ENCODE data around the gene GRIK3.

GRIK3 gene

GRCh38 chr1:36793452-36793851 lies 240.9 kb downstream of the GRIK3 start:
- ChIA-PET POLR2A (no interaction called here), CTCF (no interaction called here)
- TF ChIP-seq CTCF (IDR thresholded peaks at IDR 0.05; ENCODE audit: insufficient read depth, low read length, missing control alignments), result no peak
- DNase-seq (ENCODE audit: low read depth, low spot score), result no peak
- H3K4me3 ChIP-seq (ENCODE audit: low read depth, low read length), result no peak overlapping the region

GRCh38 chr1:36792292-36792691 lies 242.0 kb downstream of the GRIK3 start:
- POLR2A ChIA-PET, result no interaction called here
- DNase-seq (ENCODE audit: low read depth, low spot score), result no peak
- no peak for TF ChIP-seq CTCF (IDR thresholded peaks at IDR 0.05; ENCODE audit: insufficient read depth, low read length, missing control alignments)
- no peak overlapping the region for H3K4me3 ChIP-seq (ENCODE audit: low read depth, low read length)
- CTCF ChIA-PET, result no interaction called here

DNA sequence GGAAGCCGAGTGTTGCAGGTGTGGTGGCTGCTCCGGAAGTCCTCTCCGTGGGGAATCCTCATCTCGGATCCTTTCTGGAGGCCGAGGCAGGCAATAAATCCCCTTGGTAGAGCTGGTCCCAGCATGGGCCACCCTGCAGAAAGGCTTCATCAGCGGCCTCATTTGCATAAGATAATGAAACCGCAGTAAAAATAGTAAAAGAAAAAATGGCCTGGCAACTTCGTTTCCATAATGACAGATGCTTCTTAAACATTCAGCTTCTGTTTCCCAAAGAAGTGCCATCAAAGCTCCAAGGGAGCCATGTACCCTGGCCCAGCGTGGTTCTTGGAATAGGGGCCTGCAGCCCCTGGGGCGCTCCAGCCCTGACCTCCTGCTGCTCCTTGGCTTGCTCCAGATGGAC lies 244.1 kb downstream of the GRIK3 start:
- no peak for DNase-seq (ENCODE audit: low read depth, low spot score)
- no peak overlapping the region for H3K4me3 ChIP-seq (ENCODE audit: low read depth, low read length)
- POLR2A ChIA-PET, result no interaction called here
- TF ChIP-seq CTCF (IDR thresholded peaks at IDR 0.05; ENCODE audit: insufficient read depth, low read length, missing control alignments), result no peak
- CTCF ChIA-PET, result no interaction called here

GRCh38 chr1:36789535-36789934 lies 244.8 kb downstream of the GRIK3 start:
- ChIA-PET CTCF (no interaction called here), POLR2A (no interaction called here)
- TF ChIP-seq CTCF (IDR thresholded peaks at IDR 0.05; ENCODE audit: insufficient read depth, low read length, missing control alignments), result no peak
- DNase-seq (ENCODE audit: low read depth, low spot score), result no peak
- H3K4me3 ChIP-seq (ENCODE audit: low read depth, low read length), result no peak overlapping the region

DNA sequence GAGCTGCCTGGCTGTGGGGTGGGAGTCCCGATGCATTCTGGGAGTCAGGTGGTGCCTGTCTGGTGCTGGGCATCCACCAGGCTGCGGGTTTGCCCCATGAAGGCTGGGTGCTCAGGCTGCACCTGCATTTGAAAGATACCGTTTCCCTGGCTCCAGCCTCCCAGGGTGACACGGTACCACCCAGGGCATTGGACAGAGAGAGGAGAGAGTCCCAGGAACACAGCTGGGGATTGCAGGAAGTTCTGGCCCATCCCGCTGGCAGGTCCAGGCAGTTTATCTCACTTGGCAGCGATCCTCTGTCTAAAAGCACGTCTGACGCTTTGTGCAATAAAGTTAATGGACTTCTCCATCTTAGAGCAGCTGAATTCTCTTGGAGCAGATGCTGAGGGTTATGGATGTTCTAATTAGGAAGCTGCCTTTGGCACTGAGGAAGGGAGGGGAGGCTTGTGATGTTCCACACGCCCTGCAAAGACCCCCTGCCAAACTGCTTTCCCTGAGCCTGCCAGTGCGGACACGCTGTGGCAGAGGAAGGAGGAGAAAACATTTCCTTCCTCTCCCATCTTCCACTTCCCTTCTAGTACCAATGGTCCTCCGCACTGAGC lies 246.9 kb downstream of the GRIK3 start:
- no peak overlapping the region for H3K4me3 ChIP-seq (ENCODE audit: low read depth, low read length)
- ChIA-PET POLR2A (no interaction called here), CTCF (no interaction called here)
- DNase-seq (ENCODE audit: low read depth, low spot score), result no peak
- no peak for TF ChIP-seq CTCF (IDR thresholded peaks at IDR 0.05; ENCODE audit: insufficient read depth, low read length, missing control alignments)

DNA sequence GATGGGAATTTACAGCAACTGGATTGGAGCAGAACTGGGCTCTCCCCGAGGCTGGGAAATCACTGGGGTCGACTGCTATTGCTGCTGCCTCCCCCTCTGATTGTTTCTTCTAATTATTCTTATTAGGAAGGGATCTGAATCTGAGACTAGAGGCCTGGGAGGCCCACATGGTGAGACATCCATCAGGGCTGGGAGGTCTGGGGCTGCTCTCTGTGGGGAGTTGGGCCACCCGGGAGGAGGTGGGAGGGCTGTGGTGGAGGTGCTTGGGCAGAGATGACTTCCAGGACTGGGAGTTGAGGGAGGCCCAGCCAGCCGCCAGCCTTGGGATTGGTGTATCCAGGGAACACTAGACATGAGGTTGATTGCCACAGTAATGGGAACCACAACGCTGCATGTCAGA lies 247.9 kb downstream of the GRIK3 start:
- no peak overlapping the region for H3K4me3 ChIP-seq (ENCODE audit: low read depth, low read length)
- POLR2A ChIA-PET, result no interaction called here
- no peak for TF ChIP-seq CTCF (IDR thresholded peaks at IDR 0.05; ENCODE audit: insufficient read depth, low read length, missing control alignments)
- CTCF ChIA-PET, result no interaction called here
- DNase-seq (ENCODE audit: low read depth, low spot score), result no peak
